Vagina (tissue), 2 donors: Measurements from ENCODE around the gene OR7C2. TPM values are rescaled to one million over a fixed set of nuclear protein-coding genes. Genes with fewer than 3 reads are reported as not detected.

Source experiments
- DNase-seq, 2 donors: peaks; one replicate each; pipeline ENCODE4 v3.0.0-alpha.2; 2017; ENCODE audit errors: extremely low spot score in 2 of 2
- H3K27ac ChIP-seq: fragments of 200-600 bp; sonication (generic); one replicate; pipeline ENCODE4 v1.5.1; 2019
- H3K27me3 ChIP-seq: fragments of 200-600 bp; sonication (generic); one replicate; pipeline ENCODE4 v1.5.1; 2019
- H3K36me3 ChIP-seq, 2 donors: fragments of 200-600 bp; sonication (generic); one replicate each; pipeline ENCODE4 v1.5.1; 2017 to 2019
- H3K4me1 ChIP-seq: fragments of 200-600 bp; sonication (generic); one replicate; pipeline ENCODE4 v1.5.1; 2019
- H3K4me3 ChIP-seq, 2 donors: fragments of 200-600 bp; sonication (generic); 1 replicate in 1 of 2; 2 replicates in 1 of 2; pipeline ENCODE4 v1.5.1; 2016 to 2019
- H3K9me3 ChIP-seq: fragments of 200-600 bp; sonication (generic); one replicate; pipeline ENCODE4 v1.5.1; 2019
- POLR2A ChIP-seq, 2 donors: fragments of 450-650 bp; IDR thresholded peaks; one replicate each; pipeline ENCODE4 v1.6.1; 2017; ENCODE audit warnings: antibody characterized with exemption in 2 of 2, mild to moderate bottlenecking in 2 of 2, moderate library complexity in 2 of 2
- POLR2AphosphoS5 ChIP-seq, 2 donors: sonication (generic); formaldehyde crosslinking; IDR thresholded peaks; one replicate each; pipeline ENCODE4 v1.9.0; 2017; ENCODE audit warnings: antibody characterized with exemption in 2 of 2, mild to moderate bottlenecking in 2 of 2, low read depth in 1 of 2; ENCODE audit not compliant: insufficient read depth in 1 of 2
- intact Hi-C: fragments of 100-400 bp; cut with DNase I; formaldehyde crosslinking; loops from one replicate; pipeline ENCODE4 v1.15.1; 2023
- total RNA-seq: library from RNA; depleted of rRNA; stranded (reverse); fragments of >200 nt; gene quantifications from one replicate; pipeline ENCODE4 v1.2.3, GENCODE V29; 2016
- TF ChIP-seq, protein P1 (sequence below), 3 experiments: fragments of 450-650 bp in 2 of 3; fragments of 200-600 bp in 1 of 3; sonication (generic) in 1 of 3; IDR thresholded peaks; one replicate each; pipeline ENCODE4 v1.5.1; 2017 to 2019; ENCODE audit warnings: antibody characterized with exemption in 3 of 3, mild to moderate bottlenecking in 2 of 3, moderate library complexity in 2 of 3

OR7C2 gene
- total RNA-seq, 1 donor from 2014 or later, result not detected

DNA sequence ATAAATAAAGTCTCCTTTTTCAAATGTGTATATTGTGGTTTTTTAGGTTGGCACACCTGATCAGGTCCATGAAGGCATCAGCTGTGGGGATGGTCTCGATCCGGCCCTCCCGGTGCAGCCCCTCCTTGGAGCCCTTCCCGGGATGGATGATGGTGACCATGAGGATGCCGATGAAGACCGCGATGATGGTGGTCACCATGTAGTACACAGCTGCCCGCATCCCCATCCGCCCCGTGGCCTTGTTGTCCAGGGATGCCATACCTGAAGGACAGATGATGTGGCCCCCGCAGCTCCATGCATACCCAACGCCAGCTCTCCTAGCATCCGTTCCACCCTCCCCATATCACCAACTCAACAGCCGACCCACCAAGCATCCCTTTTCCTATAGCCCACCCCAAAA is 27.0 kb downstream of the OR7C2 start:
- no peaks in the 10 kb centered on the region for H3K9me3 ChIP-seq
- no peak overlapping the region for H3K27ac ChIP-seq
- intact Hi-C loops, result no loop called here
- TF ChIP-seq, protein P1, sequence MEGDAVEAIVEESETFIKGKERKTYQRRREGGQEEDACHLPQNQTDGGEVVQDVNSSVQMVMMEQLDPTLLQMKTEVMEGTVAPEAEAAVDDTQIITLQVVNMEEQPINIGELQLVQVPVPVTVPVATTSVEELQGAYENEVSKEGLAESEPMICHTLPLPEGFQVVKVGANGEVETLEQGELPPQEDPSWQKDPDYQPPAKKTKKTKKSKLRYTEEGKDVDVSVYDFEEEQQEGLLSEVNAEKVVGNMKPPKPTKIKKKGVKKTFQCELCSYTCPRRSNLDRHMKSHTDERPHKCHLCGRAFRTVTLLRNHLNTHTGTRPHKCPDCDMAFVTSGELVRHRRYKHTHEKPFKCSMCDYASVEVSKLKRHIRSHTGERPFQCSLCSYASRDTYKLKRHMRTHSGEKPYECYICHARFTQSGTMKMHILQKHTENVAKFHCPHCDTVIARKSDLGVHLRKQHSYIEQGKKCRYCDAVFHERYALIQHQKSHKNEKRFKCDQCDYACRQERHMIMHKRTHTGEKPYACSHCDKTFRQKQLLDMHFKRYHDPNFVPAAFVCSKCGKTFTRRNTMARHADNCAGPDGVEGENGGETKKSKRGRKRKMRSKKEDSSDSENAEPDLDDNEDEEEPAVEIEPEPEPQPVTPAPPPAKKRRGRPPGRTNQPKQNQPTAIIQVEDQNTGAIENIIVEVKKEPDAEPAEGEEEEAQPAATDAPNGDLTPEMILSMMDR (IDR thresholded peaks at IDR 0.05), result no peak
- TF ChIP-seq POLR2A (IDR thresholded peaks at IDR 0.05), result no peak
- no peak for TF ChIP-seq POLR2AphosphoS5 (IDR thresholded peaks at IDR 0.05; ENCODE audit: insufficient read depth in 1 of 2, low read depth in 1 of 2)
- DNase-seq, result no peak
- H3K4me3 ChIP-seq, result no peak overlapping the region
- H3K27me3 ChIP-seq, result no peaks in the 10 kb centered on the region
- H3K36me3 ChIP-seq, result no peaks in the 10 kb centered on the region
- H3K4me1 ChIP-seq, result no peaks in the 10 kb centered on the region

DNA sequence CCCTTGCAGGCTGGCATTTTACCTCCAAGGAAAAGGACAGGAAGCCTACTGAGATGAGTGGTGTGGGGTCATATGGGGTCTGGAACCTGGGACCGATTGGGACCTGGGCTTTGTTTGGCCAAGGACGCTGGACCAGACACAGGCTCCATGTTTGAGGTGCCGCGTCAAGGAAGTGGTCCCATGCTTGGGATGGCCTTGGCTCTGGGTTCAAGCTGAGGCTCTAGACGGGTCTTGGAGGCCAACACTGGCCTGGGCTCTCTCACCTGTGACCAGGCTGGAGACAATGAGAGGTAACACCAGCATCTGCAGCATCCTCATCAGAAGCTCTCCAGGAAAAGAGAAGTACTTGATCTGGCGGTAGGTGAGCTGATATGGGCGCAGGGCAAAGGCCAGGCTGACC is 30.2 kb downstream of the OR7C2 start:
- no peak overlapping the region for H3K4me3 ChIP-seq
- no peak overlapping the region for H3K27ac ChIP-seq
- DNase-seq, result no peak
- no peaks in the 10 kb centered on the region for H3K36me3 ChIP-seq
- no peaks in the 10 kb centered on the region for H3K27me3 ChIP-seq
- no peak for TF ChIP-seq POLR2A (IDR thresholded peaks at IDR 0.05)
- intact Hi-C loops, result no loop called here
- no peaks in the 10 kb centered on the region for H3K9me3 ChIP-seq
- no peaks in the 10 kb centered on the region for H3K4me1 ChIP-seq

DNA sequence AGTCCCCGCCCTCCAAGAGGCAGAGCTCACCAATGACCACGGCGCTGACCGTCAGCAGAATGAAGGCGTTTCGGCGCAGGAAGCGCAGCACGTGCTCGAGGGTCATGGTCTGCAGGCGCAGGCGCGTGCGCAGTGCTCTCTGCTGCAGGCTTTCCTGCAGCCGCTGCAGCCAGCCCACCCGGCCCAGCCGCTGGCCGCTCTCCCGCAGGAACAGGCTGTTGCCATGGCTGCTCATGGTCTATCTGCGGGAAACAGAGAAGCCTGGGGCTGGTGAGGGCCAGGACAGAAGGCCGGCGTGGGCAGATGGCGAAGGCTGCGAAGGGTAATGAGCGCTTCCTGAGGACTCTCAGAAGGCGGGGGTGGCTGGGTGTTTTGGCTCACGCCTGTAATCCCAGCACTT is 31.4 kb downstream of the OR7C2 start:
- TF ChIP-seq POLR2A (IDR thresholded peaks at IDR 0.05), result no peak
- TF ChIP-seq, protein P1 (IDR thresholded peaks at IDR 0.05), result no peak
- TF ChIP-seq POLR2AphosphoS5 (IDR thresholded peaks at IDR 0.05; ENCODE audit: insufficient read depth in 1 of 2, low read depth in 1 of 2), result no peak

DNA sequence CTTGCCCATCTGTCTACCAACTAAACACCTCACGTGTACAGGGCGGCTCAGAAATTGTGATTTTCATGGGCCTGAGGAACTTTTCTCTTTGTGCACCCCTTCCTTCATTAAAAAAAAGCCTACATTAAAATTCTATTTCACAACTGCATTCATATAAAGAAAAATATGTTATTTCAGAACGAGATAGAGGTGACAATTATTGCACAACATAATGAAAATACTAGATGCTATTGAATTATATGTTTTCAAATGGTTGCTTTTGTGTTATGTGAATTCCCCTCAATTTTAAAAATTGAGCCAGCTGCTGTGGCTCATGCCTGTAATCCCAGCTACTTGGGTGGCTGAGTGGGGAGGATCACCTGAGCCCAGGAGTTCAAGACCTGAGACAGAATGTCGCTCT is 33.2 kb downstream of the OR7C2 start:
- H3K9me3 ChIP-seq, result no peaks in the 10 kb centered on the region
- DNase-seq, result no peak
- no peaks in the 10 kb centered on the region for H3K36me3 ChIP-seq
- H3K27me3 ChIP-seq, result no peaks in the 10 kb centered on the region
- no peak overlapping the region for H3K4me3 ChIP-seq
- peaks cover under 1% of the 10 kb centered on the region for H3K4me1 ChIP-seq
- H3K27ac ChIP-seq, result no peak overlapping the region
- TF ChIP-seq POLR2AphosphoS5 (IDR thresholded peaks at IDR 0.05; ENCODE audit: insufficient read depth in 1 of 2, low read depth in 1 of 2), result no peak
- TF ChIP-seq POLR2A (IDR thresholded peaks at IDR 0.05), result no peak
- TF ChIP-seq, protein P1 (IDR thresholded peaks at IDR 0.05), result no peak
- intact Hi-C loops, result no loop called here

More for the DNA sequence above, 31.4 kb downstream of the OR7C2 start:
- H3K27me3 ChIP-seq, result no peaks in the 10 kb centered on the region
- DNase-seq, result no peak
- intact Hi-C loops, result no loop called here
- no peak overlapping the region for H3K4me3 ChIP-seq
- no peaks in the 10 kb centered on the region for H3K36me3 ChIP-seq
- no peaks in the 10 kb centered on the region for H3K9me3 ChIP-seq
- no peak overlapping the region for H3K27ac ChIP-seq
- no peaks in the 10 kb centered on the region for H3K4me1 ChIP-seq

DNA sequence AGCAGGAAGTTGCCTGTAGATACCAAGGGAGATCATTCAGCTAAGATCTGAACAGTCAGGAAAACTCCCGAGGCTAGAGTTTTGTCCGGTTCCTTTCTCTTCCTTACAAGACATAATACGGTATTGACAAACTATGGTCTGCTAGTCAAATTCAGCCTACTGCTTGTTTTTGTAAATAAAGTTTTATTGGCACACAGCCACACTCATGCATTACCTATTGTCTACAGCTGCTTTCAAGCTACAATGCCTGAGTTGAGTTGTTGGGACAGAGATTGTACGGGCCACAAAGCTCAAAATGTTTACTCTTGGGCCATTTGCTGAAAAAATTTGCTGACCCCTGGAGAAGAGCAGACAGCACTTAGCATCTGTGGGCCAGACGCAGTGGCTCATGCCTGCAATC is 35.8 kb downstream of the OR7C2 start:
- H3K27ac ChIP-seq, result no peak overlapping the region
- DNase-seq, result no peak
- no peak for TF ChIP-seq POLR2AphosphoS5 (IDR thresholded peaks at IDR 0.05; ENCODE audit: insufficient read depth in 1 of 2, low read depth in 1 of 2)
- TF ChIP-seq POLR2A (IDR thresholded peaks at IDR 0.05), result no peak
- TF ChIP-seq, protein P1 (IDR thresholded peaks at IDR 0.05), result no peak
- H3K9me3 ChIP-seq, result no peaks in the 10 kb centered on the region
- peaks cover 6% of the 10 kb centered on the region for H3K4me1 ChIP-seq
- no peak overlapping the region for H3K4me3 ChIP-seq
- peaks cover 6% of the 10 kb centered on the region for H3K27me3 ChIP-seq
- intact Hi-C loops, result no loop called here
- H3K36me3 ChIP-seq, result no peaks in the 10 kb centered on the region
